Activated naive CD4-positive, alpha-beta T cell treated with Interleukin-2 at 50 U/mL for 16 hours (primary cell): ENCODE measurements around the gene TOX2.

Source experiments
- DNase-seq: peaks from one replicate; pipeline ENCODE4 v3.0.0-alpha.2; 2020

Gene TOX2

GRCh38 chr20:43941476-43942200 is 27.0 kb downstream of the TOX2 start:
- DNase-seq = no peak

- DNase-seq = no peak
Observed at GRCh38 chr20:43942201-43942590, 27.5 kb downstream of the TOX2 start.

- DNase-seq = no peak
Observed at GRCh38 chr20:43942667-43943285, 28.1 kb downstream of the TOX2 start.

GRCh38 chr20:43943725-43944124 is 29.1 kb downstream of the TOX2 start:
- DNase-seq = no peak

- no peak for DNase-seq
Observed at GRCh38 chr20:43944653-43945235, 30.1 kb downstream of the TOX2 start.

GRCh38 chr20:43945391-43946205 is 30.9 kb downstream of the TOX2 start:
- no peak for DNase-seq

- DNase-seq = no peak
Observed at GRCh38 chr20:43946206-43946491, 31.5 kb downstream of the TOX2 start.

- no peak for DNase-seq
Observed at GRCh38 chr20:43946659-43947315, 32.1 kb downstream of the TOX2 start.

GRCh38 chr20:43947316-43947710 is 32.7 kb downstream of the TOX2 start:
- DNase-seq = no peak

- no peak for DNase-seq
Observed at GRCh38 chr20:43948455-43948854, 33.8 kb downstream of the TOX2 start.

GRCh38 chr20:43949248-43949647 is 34.6 kb downstream of the TOX2 start:
- no peak for DNase-seq

GRCh38 chr20:43949741-43950618 is 35.3 kb downstream of the TOX2 start:
- DNase-seq = peak; percentile 68

- DNase-seq = no peak
Observed at GRCh38 chr20:43953919-43954592, 39.4 kb downstream of the TOX2 start.

- no peak for DNase-seq
Observed at GRCh38 chr20:43954704-43955061, 40.0 kb downstream of the TOX2 start.

- DNase-seq = peak; percentile 51
Observed at GRCh38 chr20:43955062-43955749, 40.6 kb downstream of the TOX2 start.

GRCh38 chr20:43955750-43956191 is 41.1 kb downstream of the TOX2 start:
- no peak for DNase-seq

- no peak for DNase-seq
Observed at GRCh38 chr20:43957392-43957791, 42.7 kb downstream of the TOX2 start.

- no peak for DNase-seq
Observed at GRCh38 chr20:43958626-43959025, 44.0 kb downstream of the TOX2 start.

GRCh38 chr20:43959079-43959919 is 44.6 kb downstream of the TOX2 start:
- DNase-seq = peak; percentile 21

GRCh38 chr20:43959920-43960227 is 45.2 kb downstream of the TOX2 start:
- no peak for DNase-seq
